ENCODE measurements around the gene ZSWIM6. TPM values are rescaled to one million over a fixed set of nuclear protein-coding genes. Genes with fewer than 3 reads are reported as not detected.

The ZSWIM6 gene
- total RNA-seq, 1 donor from 2014 or later = 5.7 TPM

GRCh38 chr5:61329550-61330128 lies 2.4 kb upstream of the ZSWIM6 start:
- intact Hi-C loops (cut with micrococcal nuclease) = loop anchor here (5.0 to 10.0 kb wide), 3 partner anchors 75 to 328 kb away; no protein-coding TSS in a partner anchor
- no peaks in the 10 kb centered on the region for H3K27me3 ChIP-seq (ENCODE audit: low read depth)
- peak overlapping the region; percentile 96 for H3K27ac ChIP-seq (replicated peaks)
- H3K9me3 ChIP-seq (replicated peaks) = no peaks in the 10 kb centered on the region
- TF ChIP-seq CTCF (IDR thresholded peaks at IDR 0.05; ENCODE audit: borderline replicate concordance) = no peak
- peaks cover 42% of the 10 kb centered on the region for H3K4me1 ChIP-seq
- peak overlapping the region; percentile 98 for H3K4me3 ChIP-seq
- no peak for DNase-seq
- H3K36me3 ChIP-seq = no peaks in the 10 kb centered on the region

GRCh38 chr5:61330341-61330844 lies 1.7 kb upstream of the ZSWIM6 start:
- Histone ChIP-seq H3K4me3 (peak overlapping the region; percentile 98), H3K4me1 (peaks cover 50% of the 10 kb centered on the region), H3K27me3 (ENCODE audit: low read depth) (no peaks in the 10 kb centered on the region), H3K9me3 (replicated peaks) (no peaks in the 10 kb centered on the region), H3K36me3 (no peaks in the 10 kb centered on the region), H3K27ac (replicated peaks) (peak overlapping the region; percentile 96)
- TF ChIP-seq CTCF (IDR thresholded peaks at IDR 0.05; ENCODE audit: borderline replicate concordance) = no peak
- intact Hi-C loops (cut with micrococcal nuclease) = loop anchor here (5.0 to 10.0 kb wide), 2 partner anchors 74 to 327 kb away; no protein-coding TSS in a partner anchor
- peak; percentile 27 for DNase-seq

GRCh38 chr5:61330845-61331406 lies 1.1 kb upstream of the ZSWIM6 start:
- Histone ChIP-seq H3K4me3 (peak overlapping the region; percentile 98), H3K27ac (replicated peaks) (peak overlapping the region; percentile 96), H3K4me1 (peaks cover 54% of the 10 kb centered on the region), H3K36me3 (no peaks in the 10 kb centered on the region), H3K9me3 (replicated peaks) (no peaks in the 10 kb centered on the region), H3K27me3 (ENCODE audit: low read depth) (no peaks in the 10 kb centered on the region)
- DNase-seq = peak; percentile 75
- peak; percentile 71 for TF ChIP-seq CTCF (IDR thresholded peaks at IDR 0.05; ENCODE audit: borderline replicate concordance)
- intact Hi-C loops (cut with micrococcal nuclease) = loop anchor here (5.0 to 10.0 kb wide), 2 partner anchors 74 to 326 kb away; no protein-coding TSS in a partner anchor

GRCh38 chr5:61332358-61332749 lies 296 bp downstream of the ZSWIM6 start:
- H3K4me1 ChIP-seq = peaks cover 54% of the 10 kb centered on the region
- H3K27ac ChIP-seq (replicated peaks) = peak overlapping the region; percentile 89
- intact Hi-C loops (cut with micrococcal nuclease) = loop anchor here (5.0 to 10.0 kb wide), 2 partner anchors 72 to 325 kb away; no protein-coding TSS in a partner anchor
- no peaks in the 10 kb centered on the region for H3K27me3 ChIP-seq (ENCODE audit: low read depth)
- H3K9me3 ChIP-seq (replicated peaks) = no peaks in the 10 kb centered on the region
- TF ChIP-seq CTCF (IDR thresholded peaks at IDR 0.05; ENCODE audit: borderline replicate concordance) = no peak
- peak; percentile 37 for DNase-seq
- peaks cover 7% of the 10 kb centered on the region for H3K36me3 ChIP-seq
- H3K4me3 ChIP-seq = peak overlapping the region; percentile 98

- peak; percentile 47 for DNase-seq
- intact Hi-C loops (cut with micrococcal nuclease) = loop anchor here (5.0 to 10.0 kb wide), 2 partner anchors 72 to 324 kb away; no protein-coding TSS in a partner anchor
- Histone ChIP-seq H3K9me3 (replicated peaks) (no peaks in the 10 kb centered on the region), H3K27me3 (ENCODE audit: low read depth) (no peaks in the 10 kb centered on the region), H3K4me1 (peaks cover 54% of the 10 kb centered on the region), H3K36me3 (peaks cover 7% of the 10 kb centered on the region), H3K4me3 (peak overlapping the region; percentile 98), H3K27ac (replicated peaks) (peak overlapping the region; percentile 85)
- no peak for TF ChIP-seq CTCF (IDR thresholded peaks at IDR 0.05; ENCODE audit: borderline replicate concordance)
These were observed 828 bp downstream of the ZSWIM6 start for GRCh38 chr5:61332851-61333320.

Measured in left ventricle myocardium inferior (tissue), 1 donor.